HG03469 (cell line): Measurements from ENCODE around the gene SMPD4.
"Not testable (repeated sequence)": the region's sequence is repeated elsewhere in the genome, so short reads cannot be mapped to it uniquely, and the experiment has no call there.

Experiments
- ATAC-seq: cut with Tn5 transposase; IDR thresholded peaks from one replicate; pipeline ENCODE4 v1.9.1; 2021; ENCODE audit warnings: mild to moderate bottlenecking, moderate library complexity, moderate number of reproducible peaks; ENCODE audit not compliant: unreplicated experiment

Gene SMPD4

GRCh38 chr2:130181325-130181879 is at the start of gene SMPD4:
SMPD4 (minus strand) TSS chr2:130181602; CDS start chr2:130176592, 5,010 bp downstream.
- ATAC-seq, result peak; percentile 50

DNA sequence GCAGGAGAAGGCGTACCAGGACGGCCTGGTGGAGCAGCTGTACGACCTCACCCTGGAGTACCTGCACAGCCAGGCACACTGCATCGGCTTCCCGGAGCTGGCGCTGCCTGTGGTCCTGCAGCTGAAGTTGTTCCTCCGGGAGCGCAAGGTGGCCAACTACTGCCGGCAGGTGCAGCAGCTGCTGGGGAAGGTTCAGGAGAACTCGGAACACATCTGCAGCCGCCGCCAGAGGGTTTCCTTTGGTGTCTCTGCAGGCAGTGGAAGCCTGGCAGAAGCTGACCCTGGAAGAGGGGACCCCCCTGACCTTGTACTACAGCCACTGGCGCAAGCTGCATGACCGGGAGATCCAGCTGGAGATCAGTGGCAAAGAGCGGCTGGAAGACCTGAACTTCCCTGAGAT is 49.5 kb upstream of the SMPD4 start:
- not testable (repeated sequence) for ATAC-seq

- ATAC-seq, result not testable (repeated sequence)
These were observed 49.0 kb upstream of the SMPD4 start for GRCh38 chr2:130230376-130230775.

DNA sequence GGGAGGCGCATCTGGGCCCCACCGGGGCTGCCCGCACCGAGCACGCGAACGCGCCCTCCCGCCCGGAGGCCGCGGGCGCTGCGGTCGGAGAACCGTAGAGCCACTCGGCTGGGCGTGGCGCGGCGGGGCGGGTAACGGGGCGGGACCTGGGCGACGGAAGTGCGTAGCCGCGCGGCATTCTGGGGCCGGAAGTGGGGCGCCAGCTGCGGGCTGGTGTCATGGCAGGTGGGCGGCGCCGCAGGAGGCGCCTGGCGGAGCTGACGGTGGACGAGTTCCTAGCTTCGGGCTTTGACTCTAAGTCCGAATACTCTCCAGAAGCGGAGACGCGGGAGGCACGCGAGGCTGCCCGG is 47.7 kb upstream of the SMPD4 start:
- ATAC-seq, result not testable (repeated sequence)

GRCh38 chr2:130228467-130229160 is 47.2 kb upstream of the SMPD4 start:
- ATAC-seq, result not testable (repeated sequence)

- not testable (repeated sequence) for ATAC-seq
These were observed 46.6 kb upstream of the SMPD4 start for GRCh38 chr2:130228005-130228404.

DNA sequence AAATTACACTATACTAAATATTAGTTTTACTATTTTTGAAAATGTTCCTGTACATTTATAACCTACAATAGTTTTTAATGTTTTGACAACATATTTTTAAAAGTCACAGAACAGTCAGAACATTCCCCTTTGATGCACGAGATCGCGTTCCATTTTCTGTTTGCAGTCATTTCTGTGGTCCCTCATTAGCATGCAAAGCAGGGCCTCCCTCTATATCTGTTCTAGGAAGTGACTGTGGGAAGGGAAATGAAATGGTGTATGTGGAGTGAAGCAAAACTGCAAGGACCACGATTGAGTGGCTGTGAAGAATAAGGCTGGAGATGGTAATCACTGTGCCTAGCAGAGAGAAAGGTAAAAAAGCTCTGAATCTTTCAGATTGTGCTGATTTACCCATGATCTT is 41.1 kb upstream of the SMPD4 start:
- ATAC-seq, result peak; percentile 95

DNA sequence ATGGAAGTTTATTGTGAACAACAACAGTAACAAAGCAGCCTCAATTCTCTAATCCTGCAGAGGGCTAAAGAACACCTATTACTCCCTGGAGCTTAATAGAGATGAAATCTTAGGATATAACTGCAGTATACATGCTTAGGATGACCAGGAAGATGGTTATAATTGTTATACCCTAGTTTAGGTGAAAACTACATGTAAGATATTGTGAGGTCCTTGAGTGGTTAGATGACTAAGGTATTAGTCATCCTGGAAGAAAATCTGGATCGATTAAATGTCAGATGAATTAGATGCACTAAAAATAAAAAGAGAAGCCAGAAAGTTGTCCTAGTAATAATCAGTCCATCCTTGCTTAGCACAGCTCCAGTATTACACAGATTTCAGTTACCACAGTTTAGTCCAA is 39.1 kb upstream of the SMPD4 start:
- not testable (repeated sequence) for ATAC-seq

- not testable (repeated sequence) for ATAC-seq
These were observed 37.7 kb upstream of the SMPD4 start for GRCh38 chr2:130219147-130219546.

- not testable (repeated sequence) for ATAC-seq
These were observed 25.6 kb upstream of the SMPD4 start for GRCh38 chr2:130207051-130207450.

GRCh38 chr2:130203150-130203549 is 21.7 kb upstream of the SMPD4 start:
- ATAC-seq, result not testable (repeated sequence)

DNA sequence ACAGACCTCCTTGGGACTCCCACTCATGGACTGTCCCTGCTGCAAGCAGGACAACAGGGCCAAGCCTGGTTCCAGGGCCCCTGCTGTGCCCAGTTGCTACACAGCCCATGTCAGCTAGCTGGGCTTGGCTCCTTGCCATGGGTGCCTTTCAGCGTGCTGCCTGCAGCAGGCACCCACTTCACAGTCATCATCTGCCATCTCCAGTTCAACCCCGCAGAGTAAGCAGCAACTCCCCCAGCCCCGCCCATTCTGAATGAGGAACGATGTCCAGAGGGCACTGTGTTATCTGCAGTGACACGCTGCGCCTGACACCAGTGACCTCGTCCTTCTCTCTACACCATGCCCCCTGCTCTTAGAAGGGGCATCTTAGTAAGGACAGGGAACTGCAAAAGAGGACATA is 21.1 kb upstream of the SMPD4 start:
- not testable (repeated sequence) for ATAC-seq

DNA sequence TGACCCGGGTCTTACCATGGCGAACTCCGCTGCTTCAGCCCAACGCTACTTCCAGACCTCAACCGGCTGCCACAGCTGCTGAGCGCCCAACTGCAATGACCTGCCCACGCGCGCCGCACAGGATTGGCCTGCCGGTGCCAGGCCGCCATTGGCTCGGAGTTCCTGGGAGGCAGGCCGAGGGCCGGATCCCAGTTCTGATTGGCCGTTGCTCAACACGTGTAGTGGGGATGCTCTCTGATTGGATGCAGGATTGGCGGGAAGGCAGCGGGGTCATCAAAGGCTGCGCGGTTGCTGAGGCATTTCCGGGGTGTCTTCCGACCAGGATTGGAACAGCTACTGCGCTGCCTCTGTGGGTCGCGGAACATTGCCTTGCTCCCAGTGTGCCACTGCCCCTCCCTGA is 16.9 kb upstream of the SMPD4 start, which contains the start of gene TUBA3E:
TSS of gene TUBA3E (minus strand) at position 97 of the 400 bp plus-strand sequence. CDS start at position 18, 79 bp downstream.
- ATAC-seq, result no peak

- ATAC-seq, result not testable (repeated sequence)
These were observed 14.7 kb upstream of the SMPD4 start for GRCh38 chr2:130196052-130196451.

- not testable (repeated sequence) for ATAC-seq
These were observed 13.8 kb upstream of the SMPD4 start for GRCh38 chr2:130195089-130195635.

DNA sequence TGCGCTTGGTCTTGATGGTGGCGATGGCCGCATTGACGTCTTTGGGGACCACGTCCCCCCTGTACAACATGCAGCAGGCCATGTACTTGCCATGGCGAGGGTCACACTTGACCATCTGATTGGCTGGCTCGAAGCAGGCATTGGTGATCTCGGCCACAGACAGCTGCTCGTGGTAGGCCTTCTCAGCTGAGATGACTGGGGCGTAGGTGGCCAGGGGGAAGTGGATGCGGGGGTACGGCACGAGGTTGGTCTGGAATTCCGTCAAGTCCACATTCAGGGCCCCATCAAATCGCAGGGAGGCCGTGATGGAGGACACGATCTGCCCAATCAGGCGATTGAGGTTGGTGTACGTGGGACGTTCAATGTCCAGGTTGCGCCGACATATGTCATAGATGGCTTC is 12.4 kb upstream of the SMPD4 start:
- not testable (repeated sequence) for ATAC-seq

DNA sequence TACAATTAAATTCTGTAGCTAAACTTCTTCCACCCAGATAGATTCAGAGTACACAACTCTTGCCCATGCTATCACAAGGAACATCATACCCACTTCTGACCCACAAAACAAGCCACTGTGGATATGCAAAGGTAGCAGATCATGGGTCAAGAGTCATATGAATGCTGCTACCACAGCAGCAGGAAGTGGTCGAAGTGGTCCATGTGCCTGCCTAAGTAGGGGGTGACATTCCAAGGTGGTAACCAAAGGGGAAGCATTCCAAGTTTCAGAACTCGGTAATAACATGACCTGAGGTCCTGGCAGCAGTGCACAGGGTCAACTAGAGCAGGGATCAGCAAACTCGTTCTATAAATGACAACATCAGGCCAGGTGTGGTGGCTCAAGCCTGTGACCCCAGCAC is 11.0 kb upstream of the SMPD4 start:
- ATAC-seq, result not testable (repeated sequence)

DNA sequence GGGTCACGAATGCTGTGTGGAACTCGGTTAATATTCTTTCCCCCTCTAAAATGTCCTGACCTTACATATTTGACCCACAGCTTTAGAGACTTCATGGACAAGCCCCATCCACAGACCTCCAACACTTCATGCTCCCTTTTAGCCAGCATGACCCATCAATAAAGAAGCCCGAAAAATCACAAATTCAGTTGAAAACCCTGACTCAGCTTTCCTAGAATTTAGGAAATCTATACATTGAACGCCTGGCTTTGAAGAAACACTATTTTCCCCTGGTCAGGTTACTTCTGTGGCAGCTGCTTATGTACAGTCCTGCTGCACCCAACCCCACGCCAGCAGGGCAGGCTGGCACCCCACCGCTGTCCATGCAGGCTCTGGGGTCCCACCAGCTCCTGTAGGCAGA is 9.9 kb upstream of the SMPD4 start:
- ATAC-seq, result not testable (repeated sequence)

DNA sequence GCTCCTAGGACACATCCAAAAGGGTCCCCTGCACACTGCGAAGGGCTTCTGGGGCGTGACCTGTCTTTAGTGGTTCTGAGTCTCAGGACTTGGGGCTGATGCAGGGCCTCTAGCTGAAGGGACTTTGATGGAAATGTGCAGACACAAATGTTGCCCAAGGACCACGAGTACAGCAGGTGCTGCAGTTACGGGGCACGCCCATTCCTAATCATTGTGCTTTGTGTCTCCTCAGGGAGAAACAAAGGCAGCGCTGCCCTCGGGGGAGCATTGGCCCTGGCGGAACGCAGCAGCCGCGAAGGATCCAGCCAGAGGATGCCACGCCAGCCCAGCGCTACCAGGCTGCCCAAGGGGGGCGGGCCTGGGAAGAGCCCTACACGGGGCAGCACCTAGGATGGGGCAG is 8.8 kb upstream of the SMPD4 start:
- ATAC-seq, result no peak

- not testable (repeated sequence) for ATAC-seq
These were observed 7.6 kb upstream of the SMPD4 start for GRCh38 chr2:130188958-130189357.

DNA sequence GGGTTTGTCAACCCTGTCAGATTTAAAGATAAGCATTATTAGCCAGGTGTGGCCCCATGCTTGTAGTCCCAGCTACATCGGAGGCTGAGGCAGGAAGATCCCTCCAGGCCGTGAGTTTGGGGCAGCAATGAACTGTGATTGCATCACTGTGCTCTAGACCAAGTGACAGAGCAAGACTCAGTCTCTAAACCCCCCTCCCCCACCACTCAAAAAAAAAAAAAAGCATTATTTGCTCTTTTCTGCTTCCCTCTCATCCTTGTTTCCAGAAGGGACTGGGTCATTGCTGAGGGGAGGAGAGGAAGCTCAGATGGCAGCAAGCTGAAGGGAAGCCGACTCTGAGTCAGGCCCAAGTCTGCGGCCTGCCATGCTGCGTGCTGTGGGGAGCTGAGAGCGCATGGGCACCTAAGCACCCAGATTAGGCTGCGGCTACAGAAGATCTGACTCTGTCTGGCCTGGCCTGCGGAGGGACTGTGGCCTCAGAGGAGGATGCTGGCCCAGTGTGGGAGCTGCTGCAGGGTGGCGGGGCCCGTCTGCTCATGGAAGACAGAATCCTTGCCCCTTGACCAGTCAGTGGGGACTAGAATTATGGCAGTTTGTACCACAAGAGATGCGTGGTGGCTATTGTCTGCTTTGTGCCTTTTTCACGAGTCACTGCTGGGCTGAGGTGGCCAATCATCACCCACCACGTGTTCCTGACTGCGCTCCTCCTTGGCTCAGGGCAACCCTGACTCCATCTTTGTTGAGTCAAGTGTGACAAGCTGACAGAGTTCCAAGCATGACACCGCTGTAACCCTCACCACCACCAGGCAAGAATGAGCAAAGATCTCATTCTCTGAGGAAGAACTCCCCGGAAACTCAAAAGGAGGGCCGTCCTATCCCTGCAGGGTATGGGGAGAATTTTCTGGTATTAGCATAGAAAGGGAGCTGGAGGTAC is 6.7 kb upstream of the SMPD4 start:
- not testable (repeated sequence) for ATAC-seq
